Measurements from ENCODE around the gene PTTG1.

Gene PTTG1

DNA sequence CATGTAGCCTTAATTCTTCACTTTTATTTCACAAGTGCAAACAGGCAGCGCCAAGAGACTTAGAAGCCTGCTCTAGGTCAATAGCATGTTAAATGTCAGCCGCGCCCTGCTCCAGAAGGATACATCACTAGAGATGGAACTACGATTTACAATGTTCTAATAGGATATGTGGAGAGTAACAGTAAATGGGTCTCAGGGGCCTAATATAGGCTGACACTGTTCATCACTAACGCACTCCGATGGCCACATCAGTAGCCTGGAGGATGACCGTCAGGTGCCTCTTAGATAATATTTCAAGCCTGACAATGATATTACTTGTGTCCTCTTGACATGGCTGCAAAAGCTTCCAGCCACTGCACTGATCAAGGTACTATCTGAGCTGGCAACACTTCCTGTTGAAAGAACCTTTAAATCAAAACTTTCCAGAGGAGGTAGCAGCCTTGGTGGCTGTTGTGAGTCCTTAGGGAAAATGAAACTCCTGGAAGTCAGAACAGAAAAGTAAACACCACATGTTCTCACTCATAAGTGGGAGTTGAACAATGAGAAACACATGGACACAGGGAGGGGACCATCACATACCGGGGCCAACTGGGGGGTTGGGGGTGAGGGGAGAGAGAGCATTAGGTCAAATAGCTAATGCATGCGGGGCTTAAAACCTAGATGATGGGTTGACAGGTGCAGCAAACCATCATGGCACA, 35.0 kb downstream of the PTTG1 start:
- DNase-seq: no peak

- no peak for DNase-seq
Observed at GRCh38 chr5:160457252-160457651, 35.6 kb downstream of the PTTG1 start.

GRCh38 chr5:160458806-160459800, 37.4 kb downstream of the PTTG1 start:
- DNase-seq: no peak

DNA sequence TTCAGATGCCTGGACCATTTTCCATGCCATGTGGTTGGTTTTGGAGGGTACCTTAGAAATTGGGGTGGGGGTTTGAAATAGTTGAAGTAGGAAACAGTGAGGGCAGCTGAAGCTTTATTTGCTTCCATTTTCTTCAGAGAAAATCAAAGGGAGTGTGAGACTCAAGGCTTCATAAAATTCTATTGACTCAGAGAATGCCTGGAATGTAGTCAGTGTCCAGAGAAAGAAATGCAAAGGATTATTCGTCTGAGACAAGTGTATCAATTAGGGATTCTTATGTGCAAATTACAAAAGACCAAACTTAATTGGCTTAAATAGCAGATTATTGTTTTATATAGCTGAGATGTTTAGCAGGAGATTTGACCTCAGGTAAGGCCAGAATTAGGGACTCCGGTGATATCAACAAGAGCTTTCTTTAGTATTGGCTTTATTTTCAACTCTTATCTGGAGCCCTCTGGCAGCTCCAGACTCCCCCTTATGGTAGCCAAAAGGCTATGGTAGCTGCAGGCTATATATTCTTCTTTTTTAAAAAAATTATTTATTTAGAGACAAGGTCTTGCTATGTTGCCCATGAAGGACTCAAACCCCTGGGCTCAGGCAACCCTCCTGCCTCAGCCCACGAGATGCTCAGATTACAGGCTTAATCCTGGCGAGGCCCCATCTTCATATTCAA, 38.9 kb downstream of the PTTG1 start:
- peak in 1 of 2 experiments; percentile 21 for DNase-seq

DNA sequence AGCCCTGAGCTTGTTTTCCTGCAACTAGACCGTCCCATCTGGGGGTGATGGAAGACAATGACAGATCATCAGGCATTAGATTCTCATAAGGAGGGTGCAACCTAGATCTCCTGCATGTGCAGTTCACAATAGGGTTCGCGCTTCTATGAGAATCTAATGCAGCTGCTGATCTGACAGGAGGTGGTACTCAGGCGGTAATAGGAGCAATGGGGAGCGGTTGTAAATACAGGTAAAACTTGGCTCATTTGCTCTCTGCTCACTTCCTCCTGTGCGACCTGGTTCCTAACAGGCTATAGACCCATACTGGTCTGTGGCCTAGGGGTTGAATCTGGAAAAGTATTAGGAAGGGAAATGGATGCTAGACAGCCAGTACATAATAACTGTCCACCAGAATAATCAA, 39.7 kb downstream of the PTTG1 start:
- no peak for DNase-seq

- DNase-seq: no peak
Observed at GRCh38 chr5:160462167-160462566, 40.5 kb downstream of the PTTG1 start.

GRCh38 chr5:160463227-160463626, 41.6 kb downstream of the PTTG1 start:
- no peak for DNase-seq

GRCh38 chr5:160463740-160464465, 42.2 kb downstream of the PTTG1 start:
- peak; percentile 58 to 78 for DNase-seq

DNA sequence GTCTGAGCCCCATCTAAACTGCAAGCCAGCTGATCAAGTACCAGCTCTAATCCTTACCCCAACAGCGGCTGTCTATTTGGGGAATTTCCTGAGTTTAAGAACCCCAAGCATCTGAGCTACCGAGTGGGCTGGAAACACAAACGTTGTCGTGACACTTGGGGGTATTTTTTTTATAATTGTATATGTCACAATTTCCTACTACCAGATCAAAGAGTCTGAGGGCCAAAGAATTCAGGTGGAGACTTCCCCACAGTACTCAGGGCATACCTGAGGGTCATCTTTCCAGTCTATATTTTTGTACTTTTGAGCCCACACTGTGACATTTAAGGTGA, 42.8 kb downstream of the PTTG1 start:
- no peak for DNase-seq

- no peak for DNase-seq
Observed at GRCh38 chr5:160466116-160466515, 44.5 kb downstream of the PTTG1 start.

- no peak for DNase-seq
Observed at GRCh38 chr5:160466889-160467554, 45.4 kb downstream of the PTTG1 start.

GRCh38 chr5:160467555-160468362, 46.1 kb downstream of the PTTG1 start:
- peak in 1 of 2 experiments; percentile 61 for DNase-seq

GRCh38 chr5:160468363-160468975, 46.8 kb downstream of the PTTG1 start:
- DNase-seq: no peak

GRCh38 chr5:160469156-160470144, 47.8 kb downstream of the PTTG1 start:
- DNase-seq: no peak

DNA sequence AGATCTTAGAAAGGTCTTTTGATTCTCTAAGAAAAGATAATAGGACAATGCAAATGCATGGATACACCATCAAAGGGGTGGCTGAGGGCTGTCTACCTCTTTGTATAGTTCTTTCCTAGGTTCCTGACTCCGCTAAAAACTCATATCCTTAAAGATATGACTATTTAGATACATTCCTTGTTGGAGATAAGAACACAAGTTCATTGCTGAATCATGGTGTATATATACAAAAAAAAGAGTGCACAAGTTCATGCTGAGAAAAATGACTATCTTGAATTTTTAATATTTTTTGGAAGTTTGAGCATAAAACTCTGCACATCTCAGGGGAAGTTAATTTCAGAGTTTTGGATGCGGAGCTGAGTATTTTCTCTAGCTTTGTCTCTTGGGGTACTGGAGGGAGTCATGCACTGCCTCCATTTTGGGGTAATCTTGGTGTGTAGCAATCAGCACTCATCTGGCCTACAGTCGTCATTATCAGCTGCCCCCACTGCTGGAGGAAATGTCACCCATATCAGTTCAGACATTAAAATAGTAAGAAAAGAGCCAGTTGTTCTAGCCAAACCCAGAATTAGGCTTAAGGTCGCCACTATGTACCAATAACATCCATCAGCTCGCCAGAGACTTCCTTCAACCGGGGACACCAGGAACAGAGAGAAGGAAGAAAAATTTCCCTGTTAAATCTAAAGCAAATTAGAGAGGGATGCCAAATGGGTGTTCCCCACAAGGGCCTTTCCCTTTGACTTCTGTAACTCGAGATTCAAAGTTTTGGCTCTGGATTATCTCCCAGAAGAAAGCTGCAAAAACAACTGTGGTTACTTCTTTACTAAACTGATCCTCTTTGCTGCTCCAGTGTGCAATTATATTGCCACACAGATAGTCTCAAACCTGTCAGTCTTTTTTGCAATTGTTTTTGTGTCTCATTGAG, 49.0 kb downstream of the PTTG1 start:
- no peak for DNase-seq

GRCh38 chr5:160471761-160472160, 50.1 kb downstream of the PTTG1 start:
- no peak for DNase-seq

DNA sequence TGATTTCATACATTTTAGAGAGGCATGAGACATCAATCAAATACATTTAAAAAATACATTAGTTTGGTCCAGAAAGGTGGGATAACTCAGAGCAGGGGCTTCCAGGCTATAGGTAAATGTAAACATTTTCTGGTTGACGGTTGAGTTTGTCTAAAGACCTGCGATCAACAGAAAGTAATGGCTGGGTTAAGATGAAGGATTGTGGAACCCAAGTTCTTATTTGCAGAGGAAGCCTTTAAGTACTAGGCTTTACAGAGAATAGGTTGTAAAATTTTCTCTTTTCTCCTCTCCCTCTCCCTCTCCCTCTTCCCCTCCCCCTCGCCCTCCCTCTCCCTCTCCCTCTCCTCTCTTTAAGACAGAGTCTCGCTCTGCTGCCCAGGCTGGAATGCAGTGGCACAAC, 50.8 kb downstream of the PTTG1 start:
- no peak for DNase-seq

DNA sequence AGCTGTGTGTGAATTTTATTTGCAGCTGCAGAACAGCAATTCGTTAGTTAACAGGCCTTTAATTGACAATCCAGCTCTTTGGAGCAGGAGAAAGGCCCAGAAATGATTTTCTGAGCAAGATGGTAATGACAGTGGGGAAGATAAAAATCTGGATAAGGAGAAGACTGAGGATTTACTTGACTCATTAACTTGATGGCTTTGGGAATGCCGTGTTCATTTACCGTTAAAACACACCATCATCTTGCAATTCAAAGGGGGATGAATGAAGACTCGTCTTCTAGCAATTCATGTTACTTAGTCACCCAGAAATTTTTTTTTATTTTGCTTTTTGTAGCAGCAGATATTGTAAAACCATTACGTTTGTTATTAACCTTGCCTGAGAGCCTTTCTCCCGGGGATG, 52.0 kb downstream of the PTTG1 start:
- DNase-seq: no peak

DNA sequence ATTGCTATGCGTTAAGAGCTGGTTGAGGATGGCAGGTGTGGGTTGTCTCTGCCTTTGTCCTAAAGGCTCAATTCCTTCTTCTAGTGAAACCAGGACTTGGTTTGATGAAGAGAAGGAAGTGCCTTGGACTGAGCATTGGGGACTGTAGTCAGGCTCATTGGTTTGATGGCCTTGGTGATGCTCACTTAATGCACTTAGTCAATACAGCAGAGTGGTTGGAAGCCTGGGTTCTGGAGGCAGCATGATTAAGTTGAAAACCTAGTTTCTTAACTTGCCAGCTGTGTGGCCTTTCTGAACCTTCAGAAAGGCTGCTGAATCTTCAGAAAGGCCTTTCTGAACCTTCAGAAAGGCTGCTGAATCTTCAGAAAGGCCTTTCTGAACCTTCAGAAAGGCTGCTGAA, 52.4 kb downstream of the PTTG1 start:
- DNase-seq: no peak
